HEK293 (cell line): ENCODE measurements around the gene STIP1.

Experiments
- SP3 ChIP-seq: fragments of 450-650 bp; formaldehyde crosslinking; IDR thresholded peaks from 2 replicates; pipeline ENCODE4 v1.5.1; 2016; ENCODE audit warnings: missing biosample characterization, missing genetic modification characterization
- ZBTB7A ChIP-seq: fragments of 450-650 bp; formaldehyde crosslinking; IDR thresholded peaks from 2 replicates; pipeline ENCODE4 v1.5.1; 2016; ENCODE audit warnings: low read depth, missing biosample characterization, missing genetic modification characterization
- ZNF223 ChIP-seq: fragments of 450-650 bp; formaldehyde crosslinking; IDR thresholded peaks from 2 replicates; pipeline ENCODE4 v1.5.1; 2016; ENCODE audit warnings: missing biosample characterization, missing genetic modification characterization
- ZNF747 ChIP-seq: fragments of 450-650 bp; formaldehyde crosslinking; IDR thresholded peaks from 2 replicates; pipeline ENCODE4 v1.5.1; 2016; ENCODE audit warnings: missing biosample characterization, missing genetic modification characterization

DNA sequence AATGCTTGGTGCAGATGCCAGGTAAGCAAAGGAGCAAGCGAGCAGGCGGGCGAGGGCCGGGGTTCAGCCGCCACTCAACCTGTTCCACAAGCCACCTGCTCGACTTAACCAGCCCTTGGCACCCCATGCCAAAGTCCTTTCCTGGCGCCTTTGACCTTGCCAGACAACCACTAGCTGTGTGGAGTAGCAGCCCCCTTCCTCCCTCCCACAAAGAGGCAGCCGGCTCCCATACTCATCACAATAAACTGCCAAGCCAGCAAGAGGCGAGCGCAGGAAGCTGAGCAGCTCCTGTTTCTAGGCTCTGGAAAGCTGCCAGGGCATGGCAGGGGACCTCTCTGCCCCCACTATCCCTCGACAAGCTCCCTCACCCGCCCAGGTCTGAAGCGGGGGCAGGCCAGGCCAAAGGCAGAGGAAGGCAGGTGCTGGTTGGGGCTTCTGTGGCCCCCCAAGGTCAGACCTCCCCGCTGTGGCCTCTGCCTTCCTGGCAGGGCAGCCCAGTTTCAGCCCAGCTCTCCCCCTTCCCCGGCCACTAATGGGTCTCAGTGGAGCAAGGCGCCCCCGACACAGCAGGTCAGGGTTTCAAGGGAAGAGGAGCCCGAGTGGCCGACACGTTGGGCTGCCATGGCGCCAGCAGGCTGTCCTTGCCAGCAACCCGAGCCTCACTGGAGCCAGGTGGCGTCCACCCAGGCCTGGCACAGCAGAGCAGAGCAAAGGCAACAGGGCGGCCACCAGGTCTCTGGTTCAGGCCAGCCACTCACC lies 35.3 kb upstream of the STIP1 start:
- no peak for TF ChIP-seq ZNF747 (tag by site-specific recombination)
- no peak for TF ChIP-seq SP3 (tag by site-specific recombination)
- TF ChIP-seq ZBTB7A = no peak
- no peak for TF ChIP-seq ZNF223 (tag by site-specific recombination)
